Measurements from ENCODE around the gene MAMLD1.
A peak's percentile ranks its signal among the peaks of the same experiment; 100 is the strongest.
"Not testable (repeated sequence)": the region's sequence is repeated elsewhere in the genome, so short reads cannot be mapped to it uniquely, and the experiment has no call there.

MAMLD1 gene, protein sequence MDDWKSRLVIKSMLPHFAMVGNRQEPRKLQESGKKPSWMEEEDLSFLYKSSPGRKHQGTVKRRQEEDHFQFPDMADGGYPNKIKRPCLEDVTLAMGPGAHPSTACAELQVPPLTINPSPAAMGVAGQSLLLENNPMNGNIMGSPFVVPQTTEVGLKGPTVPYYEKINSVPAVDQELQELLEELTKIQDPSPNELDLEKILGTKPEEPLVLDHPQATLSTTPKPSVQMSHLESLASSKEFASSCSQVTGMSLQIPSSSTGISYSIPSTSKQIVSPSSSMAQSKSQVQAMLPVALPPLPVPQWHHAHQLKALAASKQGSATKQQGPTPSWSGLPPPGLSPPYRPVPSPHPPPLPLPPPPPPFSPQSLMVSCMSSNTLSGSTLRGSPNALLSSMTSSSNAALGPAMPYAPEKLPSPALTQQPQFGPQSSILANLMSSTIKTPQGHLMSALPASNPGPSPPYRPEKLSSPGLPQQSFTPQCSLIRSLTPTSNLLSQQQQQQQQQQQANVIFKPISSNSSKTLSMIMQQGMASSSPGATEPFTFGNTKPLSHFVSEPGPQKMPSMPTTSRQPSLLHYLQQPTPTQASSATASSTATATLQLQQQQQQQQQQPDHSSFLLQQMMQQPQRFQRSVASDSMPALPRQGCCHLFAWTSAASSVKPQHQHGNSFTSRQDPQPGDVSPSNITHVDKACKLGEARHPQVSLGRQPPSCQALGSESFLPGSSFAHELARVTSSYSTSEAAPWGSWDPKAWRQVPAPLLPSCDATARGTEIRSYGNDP

DNA sequence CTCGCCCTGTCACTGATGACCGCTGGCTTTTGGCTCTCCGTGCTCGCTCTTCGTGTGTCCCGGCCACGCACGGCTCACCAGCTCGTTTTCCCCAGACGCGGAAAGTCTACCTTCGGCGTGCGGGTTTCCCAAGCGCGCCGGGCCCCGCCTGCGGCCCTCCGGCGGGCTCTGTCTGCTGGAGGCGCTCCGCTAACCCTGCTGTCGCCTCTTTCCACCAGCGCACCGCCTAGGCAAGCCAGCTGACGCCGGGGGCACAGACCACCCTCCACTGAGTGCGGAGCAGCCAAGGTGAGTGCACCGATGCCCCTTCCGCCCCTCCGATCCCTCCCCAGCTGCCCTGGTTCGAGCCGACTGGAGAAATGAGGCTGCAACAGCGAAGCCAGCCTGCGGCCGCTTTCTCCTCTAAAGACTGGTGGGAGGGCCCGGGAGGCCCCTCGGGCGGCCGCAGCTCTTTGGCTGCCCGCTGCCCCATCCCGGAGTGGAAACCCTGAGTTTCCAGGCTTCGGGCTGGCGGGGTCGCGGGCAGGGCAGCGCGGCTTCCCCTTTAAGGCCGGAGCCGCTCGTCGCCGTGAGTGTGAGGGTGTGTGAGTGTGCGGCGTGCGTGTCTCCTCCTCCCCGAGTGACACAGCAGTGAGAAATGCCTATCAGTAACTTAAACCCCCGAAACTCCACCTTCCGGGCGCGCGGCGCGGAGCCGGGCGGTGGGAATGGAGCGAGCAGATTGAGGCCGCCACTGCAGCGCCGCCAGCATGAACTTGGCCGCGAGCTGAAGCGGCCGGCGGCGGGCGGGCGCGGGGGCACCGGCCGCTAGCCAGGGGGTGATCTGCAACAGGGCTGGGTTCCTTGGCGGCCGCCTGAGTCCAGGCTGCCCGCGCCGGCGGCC is at the start of gene MAMLD1:
MAMLD1 (plus strand) TSS at position 719 of the 883 bp plus-strand sequence. CDS start 82,200 bp downstream, outside the sequence.
- peak in 1 of 2 donors; percentile 51 for DNase-seq (ENCODE audit: low read depth in 1 of 2, low spot score in 1 of 2)

DNA sequence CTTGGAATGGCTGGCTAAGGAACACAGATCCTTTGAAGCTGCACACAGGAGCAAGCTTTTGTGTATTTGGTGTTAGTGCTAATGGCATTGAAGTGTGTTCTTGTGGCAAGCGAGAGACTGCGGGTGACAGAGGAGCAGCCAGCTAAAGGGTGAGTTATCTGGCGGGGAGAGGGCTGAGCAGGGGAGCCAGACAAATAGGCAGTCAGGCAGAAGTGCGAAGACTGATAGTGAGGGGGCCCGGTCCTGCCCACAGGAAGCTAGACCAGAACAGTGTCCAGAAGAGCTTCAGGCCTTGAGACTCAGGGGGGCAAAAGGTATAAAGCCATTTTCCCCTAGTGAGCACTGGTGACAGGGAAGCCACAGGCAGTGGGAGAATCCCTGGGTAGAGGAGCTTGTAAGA is 49.6 kb upstream of the MAMLD1 start:
- no peak for DNase-seq (ENCODE audit: low read depth in 1 of 2, low spot score in 1 of 2)

DNA sequence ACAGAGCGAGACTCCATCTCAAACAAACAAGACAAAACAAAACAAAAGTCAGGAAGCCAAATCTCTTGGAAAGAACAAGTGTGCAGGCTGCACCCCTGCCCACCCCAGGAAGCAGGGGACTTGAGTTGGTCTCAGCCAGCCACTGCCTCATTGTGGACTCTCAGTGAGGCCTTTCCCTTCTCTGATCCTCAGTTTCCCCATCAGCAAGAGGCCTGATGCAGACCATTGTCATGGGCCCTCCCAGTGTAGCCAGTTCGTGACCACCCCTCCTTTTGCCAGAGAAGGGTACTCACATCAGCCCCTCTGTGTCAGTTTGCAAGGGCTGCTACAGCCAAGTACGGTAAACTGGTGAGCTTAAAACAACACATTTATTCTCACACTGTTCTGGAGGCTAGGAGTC is 48.9 kb upstream of the MAMLD1 start:
- no peak for DNase-seq (ENCODE audit: low read depth in 1 of 2, low spot score in 1 of 2)

DNA sequence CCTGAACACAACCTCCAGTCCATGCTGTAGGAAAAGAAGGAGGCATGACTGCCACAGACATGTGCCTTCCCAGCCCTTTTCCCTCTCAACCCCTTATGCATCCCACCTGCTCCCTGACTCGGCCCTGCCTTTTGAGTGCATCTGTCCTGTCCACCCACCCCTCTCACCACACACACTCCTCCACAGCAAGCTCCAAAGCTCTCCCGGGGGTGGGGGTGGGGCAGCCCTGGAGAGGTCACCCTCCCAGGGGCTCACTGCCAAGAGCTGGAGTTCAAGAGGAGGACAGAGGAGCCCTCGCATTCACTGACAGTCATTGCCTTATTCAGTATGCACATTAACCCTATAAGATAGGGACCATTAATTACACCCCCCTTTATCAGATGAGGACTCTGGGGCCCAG is 46.6 kb upstream of the MAMLD1 start:
- no peak for DNase-seq (ENCODE audit: low read depth in 1 of 2, low spot score in 1 of 2)

DNA sequence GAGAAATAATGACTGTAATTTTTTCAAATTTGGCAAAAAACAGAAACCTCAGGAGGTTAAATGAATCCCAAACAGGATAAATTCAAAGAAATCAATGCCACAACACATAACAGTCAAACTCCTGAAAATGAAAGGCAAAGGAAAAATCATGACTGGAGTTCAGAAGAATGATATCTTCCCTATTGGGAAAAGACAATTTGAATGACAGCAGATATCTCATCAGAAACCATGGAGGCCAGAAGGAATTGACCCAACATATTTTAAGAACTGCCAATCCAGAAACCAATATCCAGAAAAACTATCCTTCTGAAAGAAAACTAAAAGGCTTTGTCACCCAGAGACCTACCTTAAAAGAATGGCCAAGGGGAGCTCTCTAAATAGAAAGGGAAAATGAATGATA is 40.1 kb upstream of the MAMLD1 start:
- DNase-seq (ENCODE audit: low read depth in 1 of 2, low spot score in 1 of 2), result no peak

DNA sequence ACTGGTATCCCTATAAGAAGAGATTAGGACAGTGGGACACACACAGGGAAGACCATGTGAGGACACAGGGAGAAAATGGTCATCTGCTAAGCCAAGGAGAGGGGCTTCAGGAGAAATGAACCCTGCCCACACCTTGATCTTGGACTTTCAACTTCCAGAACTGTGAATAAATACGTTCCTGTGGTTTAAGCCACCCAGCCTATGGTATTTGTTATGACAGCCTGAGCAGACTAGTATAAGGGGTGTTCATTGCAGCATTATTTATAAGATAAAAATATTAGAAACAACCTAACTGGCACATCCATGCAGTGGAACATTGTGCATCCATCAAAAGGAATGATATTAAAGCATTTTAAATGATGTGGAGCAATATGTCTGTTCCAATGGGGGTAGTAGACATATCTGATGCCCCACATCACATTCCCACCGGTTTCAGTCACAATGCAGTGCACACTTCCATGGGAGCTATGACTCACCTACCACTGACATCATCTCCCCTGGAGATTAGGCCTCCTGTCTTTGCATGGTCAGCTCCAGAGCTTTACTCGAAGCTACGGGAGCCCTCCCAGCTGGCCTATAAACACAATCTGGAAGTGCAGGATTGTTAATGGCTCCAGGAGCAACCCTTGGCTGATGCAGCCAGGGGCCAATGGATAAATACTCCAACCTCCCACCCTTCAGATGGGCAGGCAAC is 38.9 kb upstream of the MAMLD1 start:
- no peak for DNase-seq (ENCODE audit: low read depth in 1 of 2, low spot score in 1 of 2)

DNA sequence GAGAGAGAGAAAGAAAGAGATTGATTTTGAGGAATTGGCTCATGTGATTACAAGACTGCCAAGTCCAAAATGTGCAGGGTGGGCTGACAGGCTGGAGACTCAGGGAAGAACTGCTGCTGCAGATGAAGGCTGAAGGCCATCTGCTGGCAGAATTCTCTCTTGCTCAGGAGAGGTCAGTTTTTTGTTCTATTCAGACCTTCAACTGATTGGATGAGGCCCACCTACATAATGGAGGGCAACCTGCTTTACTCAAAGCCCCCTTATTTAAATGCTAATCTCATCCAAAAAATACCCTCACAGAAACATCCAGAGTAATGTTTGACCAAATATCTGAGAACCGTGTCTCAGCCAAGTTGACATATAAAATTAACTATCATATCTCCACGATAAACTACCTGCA is 38.2 kb upstream of the MAMLD1 start:
- no peak for DNase-seq (ENCODE audit: low read depth in 1 of 2, low spot score in 1 of 2)

DNA sequence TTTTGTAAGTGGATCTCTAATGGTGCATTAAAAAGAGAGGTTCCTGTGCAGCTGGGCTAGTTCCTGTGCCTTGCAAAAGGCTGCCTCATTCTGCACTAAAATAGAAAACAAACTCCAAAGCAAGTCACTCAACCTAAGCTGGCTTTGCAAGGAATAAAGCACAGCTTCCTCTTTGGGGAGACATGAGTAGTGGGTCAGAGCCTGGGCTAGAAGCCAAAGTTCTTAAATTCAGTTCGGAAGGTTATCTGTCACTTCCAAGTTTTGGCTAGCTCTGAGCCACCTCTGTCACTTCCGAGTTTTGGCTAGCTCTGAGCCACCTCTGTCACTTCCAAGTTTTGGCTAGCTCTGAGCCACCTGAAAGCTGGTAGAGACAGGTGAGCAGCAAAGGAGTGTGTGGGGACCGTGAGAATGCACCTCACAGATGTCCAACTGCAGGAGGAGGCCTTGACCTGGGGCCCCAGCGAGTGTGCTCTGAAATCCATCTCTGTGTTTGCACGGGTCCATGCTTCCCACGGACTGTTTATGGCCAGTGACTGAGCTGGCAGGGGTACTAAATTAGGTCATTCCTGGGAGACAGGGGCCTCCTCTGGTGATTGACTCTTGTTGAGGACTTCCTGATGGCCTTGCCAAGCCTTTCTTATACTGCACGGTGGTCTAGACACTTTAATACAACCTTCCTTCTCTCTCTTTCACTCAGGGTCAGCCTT is 36.4 kb upstream of the MAMLD1 start:
- no peak for DNase-seq (ENCODE audit: low read depth in 1 of 2, low spot score in 1 of 2)

DNA sequence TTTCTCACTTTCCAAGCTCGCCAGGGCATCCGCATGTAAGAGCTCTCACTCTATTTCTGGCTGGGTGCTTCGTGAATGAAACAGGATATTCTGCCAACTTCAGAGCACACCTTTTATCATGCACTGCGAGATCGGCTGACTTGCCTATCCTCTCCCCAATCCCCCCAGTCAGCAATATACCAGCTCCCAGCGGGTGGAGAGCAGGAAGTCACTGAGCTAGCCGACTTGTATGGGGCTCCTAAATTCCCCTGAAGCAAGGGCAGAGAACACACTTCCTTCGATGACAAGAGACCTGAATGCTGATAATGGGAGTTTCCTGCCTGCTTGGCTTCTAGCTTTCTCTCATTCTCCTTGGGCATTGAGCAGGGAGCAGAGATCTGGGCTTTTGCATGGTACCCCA is 33.8 kb upstream of the MAMLD1 start:
- no peak for DNase-seq (ENCODE audit: low read depth in 1 of 2, low spot score in 1 of 2)

DNA sequence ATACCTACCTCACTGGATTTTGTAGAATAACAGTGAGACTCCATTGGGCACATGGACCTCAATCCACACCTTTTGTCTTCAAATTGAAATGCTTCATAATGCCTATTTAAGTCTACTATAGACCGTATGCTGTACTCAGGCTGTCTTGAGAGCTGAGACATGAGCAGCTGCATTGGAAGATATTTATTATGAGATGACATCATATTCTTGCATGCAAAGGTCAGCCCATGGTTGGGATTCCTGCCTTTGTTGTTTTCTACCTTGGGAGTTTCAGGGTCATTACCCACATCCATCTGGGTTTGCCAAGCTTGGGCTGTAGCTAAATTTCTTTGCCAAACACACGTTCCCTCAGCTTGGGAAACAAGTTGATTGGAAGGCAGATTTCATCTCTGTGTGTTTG is 33.2 kb upstream of the MAMLD1 start:
- DNase-seq (ENCODE audit: low read depth in 1 of 2, low spot score in 1 of 2), result no peak

DNA sequence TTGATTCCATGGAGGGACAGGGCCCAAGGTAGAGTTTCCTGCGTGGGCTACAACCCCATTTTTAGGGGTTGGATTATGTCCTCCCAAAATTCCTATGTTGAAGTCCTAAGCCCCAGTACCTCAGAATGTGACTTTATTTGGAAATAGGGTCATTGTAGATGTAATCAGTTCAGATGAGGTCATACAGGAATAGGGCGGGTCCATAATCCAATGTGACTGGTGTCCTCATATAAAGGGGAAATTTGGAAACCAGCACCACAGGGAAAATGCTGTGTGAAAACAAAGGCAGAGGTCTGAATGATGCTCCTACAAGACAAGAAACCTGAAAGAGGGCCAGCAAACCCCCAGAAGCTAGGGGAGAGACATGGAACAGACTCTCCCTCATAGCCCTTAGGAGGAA is 31.1 kb upstream of the MAMLD1 start:
- DNase-seq (ENCODE audit: low read depth in 1 of 2, low spot score in 1 of 2), result no peak

DNA sequence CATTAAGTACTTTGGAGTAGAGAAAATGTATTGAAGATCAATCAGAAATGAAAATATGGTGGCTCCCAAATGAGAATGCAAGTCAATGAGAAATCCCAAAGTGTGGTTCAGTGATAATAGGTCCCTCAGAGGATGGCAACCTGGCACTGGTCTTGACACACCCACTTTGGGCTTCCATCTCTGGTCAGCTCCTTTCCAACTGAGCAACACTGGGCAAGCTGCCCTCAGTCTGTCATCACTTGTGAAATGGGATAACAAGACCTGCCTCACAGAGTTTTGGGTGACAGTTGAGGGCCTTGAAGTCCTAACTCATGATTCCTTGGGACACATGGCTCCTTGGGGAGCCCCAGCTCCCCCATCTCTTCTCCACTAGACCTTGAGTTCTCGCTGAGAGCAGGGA is 29.0 kb upstream of the MAMLD1 start:
- no peak for DNase-seq (ENCODE audit: low read depth in 1 of 2, low spot score in 1 of 2)

DNA sequence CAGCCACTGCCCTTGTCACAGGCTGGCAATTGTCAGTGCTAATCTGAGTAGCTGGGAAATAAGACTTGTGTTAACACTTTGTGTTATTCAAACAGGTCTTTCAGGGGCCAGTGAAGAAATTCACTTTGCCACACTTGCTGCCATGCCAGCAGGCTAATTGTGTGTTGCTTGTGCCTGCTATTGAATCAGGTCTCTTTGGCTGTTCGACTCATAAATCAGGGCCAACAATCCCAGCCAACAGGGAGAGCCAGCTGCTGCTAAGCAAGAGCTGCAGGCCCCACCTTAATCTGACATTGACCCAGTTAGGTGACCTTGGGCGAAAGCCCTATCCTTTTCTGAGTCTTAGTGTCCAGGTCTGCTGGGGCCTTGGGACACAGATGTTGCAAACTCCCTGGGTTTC is 28.1 kb upstream of the MAMLD1 start:
- no peak for DNase-seq (ENCODE audit: low read depth in 1 of 2, low spot score in 1 of 2)

DNA sequence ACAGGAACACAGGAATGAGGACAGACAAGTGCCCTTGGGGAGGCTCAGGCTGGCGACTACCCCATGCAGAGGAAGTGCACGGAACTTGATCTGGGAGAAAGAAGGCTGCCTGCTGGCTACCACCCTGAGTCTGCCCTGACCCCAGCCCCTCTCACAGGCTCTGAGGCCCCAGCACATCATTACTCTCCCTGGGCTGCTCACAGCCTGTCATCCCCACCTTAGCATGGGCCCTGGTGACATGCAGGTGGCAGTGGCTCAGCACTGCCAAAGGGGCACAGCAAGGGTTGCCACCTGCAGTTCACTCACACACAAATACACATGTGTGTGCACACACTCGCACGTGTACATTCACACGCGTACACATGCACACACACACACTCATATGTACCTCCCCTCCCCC is 26.1 kb upstream of the MAMLD1 start:
- DNase-seq (ENCODE audit: low read depth in 1 of 2, low spot score in 1 of 2), result no peak

DNA sequence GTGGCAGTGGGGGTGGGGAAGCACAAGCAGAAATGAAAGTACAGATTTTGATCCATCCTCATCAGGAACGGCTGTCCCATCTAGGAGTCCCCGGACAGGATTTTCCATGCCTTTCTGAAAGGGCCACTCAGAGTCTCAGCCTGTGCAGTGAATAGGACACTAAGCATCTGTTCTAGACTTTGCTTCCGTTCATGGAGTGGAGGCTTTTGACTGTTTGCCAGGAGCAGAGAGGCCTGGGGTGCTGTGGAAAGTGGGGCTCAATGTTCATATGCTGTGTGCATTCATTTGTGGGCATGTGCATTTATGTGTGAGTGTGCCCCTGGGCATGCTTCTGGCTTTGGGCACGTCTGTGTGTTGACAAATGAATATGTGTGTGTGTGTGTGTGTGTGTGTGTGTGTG is 25.6 kb upstream of the MAMLD1 start:
- no peak for DNase-seq (ENCODE audit: low read depth in 1 of 2, low spot score in 1 of 2)

DNA sequence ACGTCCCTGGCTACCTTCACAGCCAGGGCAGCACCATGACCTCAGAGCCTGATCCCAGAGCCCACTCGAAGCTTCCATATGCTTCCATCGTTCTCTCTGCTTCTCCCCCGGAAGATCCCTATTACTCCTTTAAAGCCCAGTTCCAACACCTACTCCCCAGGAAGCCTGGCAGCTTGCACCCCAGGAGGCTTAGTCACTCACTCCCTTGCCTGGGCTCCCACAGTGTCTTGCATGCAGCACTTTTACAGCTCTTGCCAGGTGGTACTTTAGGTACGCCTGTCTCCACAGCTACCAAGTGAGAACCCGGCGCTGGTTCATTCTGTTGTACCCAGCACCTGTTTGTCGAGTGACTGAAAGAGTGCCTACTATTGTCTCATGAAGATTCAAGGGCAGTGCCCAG is 24.5 kb upstream of the MAMLD1 start:
- DNase-seq (ENCODE audit: low read depth in 1 of 2, low spot score in 1 of 2), result no peak

DNA sequence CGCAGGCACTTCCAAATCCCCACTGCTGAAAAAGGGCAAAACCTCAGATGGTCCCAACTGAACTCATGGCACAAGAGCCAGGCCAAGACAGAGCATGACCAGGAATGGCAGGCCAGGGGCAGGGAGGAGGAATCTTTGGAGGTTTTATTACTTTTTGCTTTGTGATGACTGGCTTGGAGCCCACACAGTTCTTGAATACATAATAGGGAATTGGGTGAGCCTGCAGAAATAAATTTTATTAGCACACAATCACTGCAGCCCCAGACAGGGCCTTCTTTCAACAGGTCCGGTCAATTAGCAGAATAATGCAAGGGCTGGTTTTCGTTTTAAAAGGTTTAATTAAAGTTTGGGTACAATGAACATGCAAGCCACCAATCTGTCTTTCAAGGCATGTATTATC is 23.4 kb upstream of the MAMLD1 start:
- DNase-seq (ENCODE audit: low read depth in 1 of 2, low spot score in 1 of 2), result no peak

DNA sequence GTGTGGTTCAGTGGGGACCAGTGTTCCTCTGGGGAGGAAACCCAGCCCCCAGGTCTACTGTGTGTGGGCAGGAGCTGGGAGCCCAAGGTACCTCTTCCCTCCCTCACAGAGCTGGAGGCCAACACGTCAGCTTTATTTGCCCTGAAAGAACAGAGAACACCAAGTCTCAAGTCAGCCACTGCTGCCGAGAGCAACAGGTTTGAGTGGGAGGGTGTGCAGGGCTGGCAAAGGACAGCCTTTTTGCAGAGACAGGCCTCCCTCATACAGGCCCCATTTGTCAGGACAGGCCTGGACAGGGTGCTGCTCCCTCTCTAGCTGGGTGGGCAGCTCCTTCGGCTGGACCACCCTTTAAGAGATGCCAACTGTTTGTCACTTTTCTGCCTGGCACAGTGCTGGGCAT is 22.8 kb upstream of the MAMLD1 start:
- not testable (repeated sequence) for DNase-seq (ENCODE audit: low read depth in 1 of 2, low spot score in 1 of 2)

DNA sequence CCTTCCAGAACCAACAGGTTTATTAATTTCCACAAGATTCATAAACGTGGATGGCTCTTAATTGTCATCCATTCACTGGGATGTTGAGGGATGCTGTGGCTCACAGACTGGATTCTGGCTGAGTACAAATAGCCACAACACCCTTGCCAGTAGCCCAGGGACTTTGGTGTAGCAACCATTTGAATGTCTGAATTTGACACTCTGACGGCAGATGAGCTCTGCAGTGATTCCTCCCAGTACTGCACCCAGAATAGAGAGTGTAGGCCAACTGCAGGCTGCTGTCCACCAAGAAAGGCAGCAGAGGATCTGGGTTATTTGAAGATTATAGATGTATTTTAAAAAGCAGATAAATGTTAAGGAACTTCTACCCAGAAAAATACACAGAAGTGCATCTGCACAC is 15.6 kb upstream of the MAMLD1 start:
- no peak for DNase-seq (ENCODE audit: low read depth in 1 of 2, low spot score in 1 of 2)

DNA sequence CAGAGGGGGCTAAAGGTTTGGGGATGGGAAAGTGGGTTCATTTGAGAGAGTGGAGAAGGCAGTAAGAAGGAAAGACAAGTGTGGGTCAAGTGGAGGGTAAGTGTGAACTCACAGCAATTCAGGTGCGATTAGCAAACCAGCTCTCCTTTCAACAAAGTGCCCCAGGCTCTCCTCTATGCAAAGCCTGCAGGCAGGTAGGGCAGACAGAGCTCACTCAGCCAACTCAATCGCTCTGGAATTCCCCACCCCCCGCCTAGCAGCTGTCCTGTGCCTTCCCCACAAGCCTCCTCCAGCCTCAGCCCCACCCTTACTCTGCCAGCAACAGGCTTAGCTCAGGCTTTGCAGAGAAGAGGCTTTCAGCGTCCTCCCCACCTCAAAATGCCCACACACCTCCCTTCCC is 14.8 kb upstream of the MAMLD1 start:
- DNase-seq (ENCODE audit: low read depth in 1 of 2, low spot score in 1 of 2), result no peak
